Right cardiac atrium (tissue), 5 donors: Measurements from ENCODE around the gene FGD3. TPM values are rescaled to one million over a fixed set of nuclear protein-coding genes. Genes with fewer than 3 reads are reported as not detected.
"Not testable (repeated sequence)": the region's sequence is repeated elsewhere in the genome, so short reads cannot be mapped to it uniquely, and the experiment has no call there.

Experiments
- ATAC-seq, 2 donors: fragments of 200-7000 bp; cut with Tn5 transposase; one replicate each; pipeline versions ENCODE4 v1.8.0 to v1.9.1; 2020; ENCODE audit warnings: moderate library complexity in 2 of 2, mild to moderate bottlenecking in 1 of 2
- DNase-seq, 3 donors: peaks; one replicate each; pipeline ENCODE4 v3.0.0-alpha.2; 2020
- H3K27ac ChIP-seq: one replicate; pipeline ENCODE4 v1.5.1; 2013; ENCODE audit warnings: mild to moderate bottlenecking, low read length, control low read depth, moderate library complexity
- H3K27me3 ChIP-seq: one replicate; pipeline ENCODE4 v1.6.1; 2013; ENCODE audit not compliant: control insufficient read depth, insufficient read depth
- H3K4me1 ChIP-seq: one replicate; pipeline ENCODE4 v1.6.1; 2013; ENCODE audit warnings: low read length; ENCODE audit not compliant: control insufficient read depth, insufficient read depth
- H3K4me3 ChIP-seq: one replicate; pipeline ENCODE4 v1.5.1; 2013; ENCODE audit warnings: low read length, control low read depth
- H3K9me3 ChIP-seq: one replicate; pipeline ENCODE4 v1.6.1; 2013; ENCODE audit warnings: low read length; ENCODE audit not compliant: control insufficient read depth
- WGBS: extraction: QIAGEN DNeasy Blood & Tissue Kit; methylation state at CpG from one replicate; pipeline ENCODE4 v1.1.7; 2013; 5-methylcytosine and 5-hydroxymethylcytosine counted together
- intact Hi-C, 4 donors: fragments of 100-400 bp; cut with DNase I; formaldehyde crosslinking; loops; one replicate each; pipeline versions ENCODE4 v1.11.0 to v1.14.0; 2022 to 2023
- long read RNA-seq, 4 donors: library from polyadenylated mRNA; unstranded; transcript quantifications; one replicate each; pipeline ENCODE4 v2.0.0, GENCODE V29; 2020 to 2021
- polyA plus RNA-seq: library from polyadenylated mRNA; stranded (reverse); fragments of 200-250 nt; gene quantifications from one replicate; pipeline ENCODE4 v1.2.3, GENCODE V29; 2013
- total RNA-seq, 4 donors: library from RNA; stranded (reverse); fragmentation: NEBNext Ultra II Directional; extraction: Animal tissue kit (Norgen Biotek cat#: 25700); gene quantifications; one replicate each; pipeline ENCODE4 v1.2.1, GENCODE V29; 2021
- donor health status: healthy with polysubstance abuse.
- donor health status: DM: no; HTN: yes; CAD: no.
- donor health status: DM: no; HTN: no; CAD: no.
- donor health status: DM: no; HTN: yes; CAD: no; lungs with severe emphysema.
- donor health status: DM: yes; HTN: yes; CAD: no.

FGD3 gene
- total RNA-seq = 1 to 10 TPM; 2.5 to 3.2 (median 2.9) TPM
- 1.1 TPM for polyA plus RNA-seq
- long read RNA-seq, donor 1, partial matches to known transcripts = 1 of 3 reads
- long read RNA-seq, donor 1, other reads (novel, unspliced or antisense) = 2 of 3 reads
- long read RNA-seq, donor 2, partial matches to known transcripts = 1 of 4 reads
- long read RNA-seq, donor 2, other reads (novel, unspliced or antisense) = 1 of 4 reads
- long read RNA-seq, donor 3, partial matches to known transcripts = 5 of 8 reads
- long read RNA-seq, donor 3, other reads (novel, unspliced or antisense) = 3 of 8 reads
- long read RNA-seq, donor 4, partial matches to known transcripts = 0 of 4 reads
- long read RNA-seq, donor 4, other reads (novel, unspliced or antisense) = 1 of 4 reads

- 2% methylated on average over 36 of the region's 36 CpGs for whole genome bisulfite sequencing
- DNase-seq (peak in 1 of 3 donors; percentile 70), ATAC-seq (peak; percentile 57 to 74)
- Histone ChIP-seq H3K4me3 (peak within 1 kb of the TSS; percentile 56), H3K27ac (no peak within 1 kb of the TSS), H3K4me1 (no peaks in the 10 kb centered on the region), H3K9me3 (no peaks in the 10 kb centered on the region), H3K27me3 (no peaks in the 10 kb centered on the region)
- intact Hi-C loops = no loop called here
Measured at GRCh38 chr9:92947268-92948037, at the start of gene FGD3. Gene FGD3 (plus strand): TSS chr9:92947523. CDS start chr9:92976257, 28,734 bp downstream.

GRCh38 chr9:92905137-92905536, 42.2 kb upstream of the FGD3 start:
- H3K4me1 ChIP-seq, H3K4me3 ChIP-seq, ATAC-seq, H3K27me3 ChIP-seq, H3K9me3 ChIP-seq, H3K27ac ChIP-seq, DNase-seq, intact Hi-C loops: not testable (repeated sequence)
- 57% methylated on average over 6 of the region's 6 CpGs for whole genome bisulfite sequencing

- no peaks in the 10 kb centered on the region for H3K27me3 ChIP-seq
- no peaks in the 10 kb centered on the region for H3K4me1 ChIP-seq
- intact Hi-C loops = no loop called here
- WGBS = 58% methylated on average over 11 of the region's 11 CpGs
- ATAC-seq (no peak), DNase-seq (peak; percentile 44 to 71 (median 61))
- H3K4me3 ChIP-seq = no peak overlapping the region
- no peaks in the 10 kb centered on the region for H3K9me3 ChIP-seq
- H3K27ac ChIP-seq = no peak overlapping the region
Measured at GRCh38 chr9:92911511-92912475, 35.5 kb upstream of the FGD3 start.

GRCh38 chr9:92917176-92917800, 30.0 kb upstream of the FGD3 start:
- intact Hi-C loops = no loop called here
- H3K27me3 ChIP-seq = no peaks in the 10 kb centered on the region
- peak in 1 of 3 donors; percentile 28 for DNase-seq
- H3K4me3 ChIP-seq = no peak overlapping the region
- no peaks in the 10 kb centered on the region for H3K9me3 ChIP-seq
- H3K4me1 ChIP-seq = no peaks in the 10 kb centered on the region
- WGBS = 10% methylated on average over 2 of the region's 2 CpGs
- no peak overlapping the region for H3K27ac ChIP-seq
- no peak for ATAC-seq

- no peaks in the 10 kb centered on the region for H3K4me1 ChIP-seq
- WGBS = 100% methylated on average over 1 of the region's 1 CpG
- intact Hi-C loops = no loop called here
- ATAC-seq (no peak), DNase-seq (no peak)
- H3K9me3 ChIP-seq = no peaks in the 10 kb centered on the region
- H3K4me3 ChIP-seq = no peak overlapping the region
- no peaks in the 10 kb centered on the region for H3K27me3 ChIP-seq
- H3K27ac ChIP-seq = no peak overlapping the region
Measured at GRCh38 chr9:92920437-92920836, 26.9 kb upstream of the FGD3 start.

GRCh38 chr9:92931606-92932005, 15.7 kb upstream of the FGD3 start:
- Histone ChIP-seq H3K4me3 (no peak overlapping the region), H3K4me1 (no peaks in the 10 kb centered on the region), H3K27ac (no peak overlapping the region), H3K27me3 (no peaks in the 10 kb centered on the region), H3K9me3 (no peaks in the 10 kb centered on the region)
- DNase-seq (no peak), ATAC-seq (no peak)
- intact Hi-C loops = no loop called here
- 54% methylated on average over 3 of the region's 3 CpGs for WGBS

GRCh38 chr9:92934321-92934720, 13.0 kb upstream of the FGD3 start:
- no peaks in the 10 kb centered on the region for H3K27me3 ChIP-seq
- 63% methylated on average over 1 of the region's 1 CpG for WGBS
- DNase-seq (no peak), ATAC-seq (no peak)
- no peaks in the 10 kb centered on the region for H3K4me1 ChIP-seq
- no peaks in the 10 kb centered on the region for H3K9me3 ChIP-seq
- intact Hi-C loops = no loop called here
- H3K27ac ChIP-seq = no peak overlapping the region
- no peak overlapping the region for H3K4me3 ChIP-seq

GRCh38 chr9:92938025-92938424, 9.3 kb upstream of the FGD3 start:
- no peak for DNase-seq
- Histone ChIP-seq H3K27ac (no peak overlapping the region), H3K27me3 (no peaks in the 10 kb centered on the region), H3K9me3 (no peaks in the 10 kb centered on the region), H3K4me3 (no peak overlapping the region), H3K4me1 (no peaks in the 10 kb centered on the region)
- intact Hi-C loops = no loop called here
- no peak for ATAC-seq
- WGBS = 67% methylated on average over 1 of the region's 1 CpG

GRCh38 chr9:92941861-92942260, 5.5 kb upstream of the FGD3 start:
- no peak overlapping the region for H3K27ac ChIP-seq
- H3K4me3 ChIP-seq = no peak overlapping the region
- intact Hi-C loops = no loop called here
- H3K4me1 ChIP-seq = no peaks in the 10 kb centered on the region
- H3K9me3 ChIP-seq = no peaks in the 10 kb centered on the region
- WGBS = 74% methylated on average over 5 of the region's 5 CpGs
- DNase-seq (no peak), ATAC-seq (no peak)
- H3K27me3 ChIP-seq = no peaks in the 10 kb centered on the region
